Suprapubic skin (tissue), 4 donors: ENCODE measurements around the gene ZNF331. TPM values are rescaled to one million over a fixed set of nuclear protein-coding genes. Genes with fewer than 3 reads are reported as not detected.
"Not testable (repeated sequence)": the region's sequence is repeated elsewhere in the genome, so short reads cannot be mapped to it uniquely, and the experiment has no call there.

Source experiments
- DNase-seq, 2 donors: peaks; one replicate each; pipeline ENCODE4 v3.0.0-alpha.2; 2019; ENCODE audit warnings: low spot score in 2 of 2
- H3K27ac ChIP-seq: fragments of 200-600 bp; sonication (generic); one replicate; pipeline ENCODE4 v1.5.1; 2019
- H3K27me3 ChIP-seq: fragments of 200-600 bp; sonication (generic); one replicate; pipeline ENCODE4 v1.5.1; 2019
- H3K36me3 ChIP-seq: fragments of 200-600 bp; sonication (generic); one replicate; pipeline ENCODE4 v1.5.1; 2019
- H3K4me1 ChIP-seq: fragments of 200-600 bp; sonication (generic); one replicate; pipeline ENCODE4 v1.5.1; 2019
- H3K4me3 ChIP-seq: fragments of 200-600 bp; sonication (generic); one replicate; pipeline ENCODE4 v1.5.1; 2019; ENCODE audit warnings: mild to moderate bottlenecking
- H3K9me3 ChIP-seq: fragments of 200-600 bp; sonication (generic); one replicate; pipeline ENCODE4 v1.5.1; 2019
- CTCF ChIP-seq, 2 donors: fragments of 200-600 bp in 1 of 2; fragments of 450-650 bp in 1 of 2; sonication (generic) in 1 of 2; IDR thresholded peaks; one replicate each; pipeline ENCODE4 v1.5.1; 2016 to 2019; ENCODE audit warnings: antibody characterized with exemption in 2 of 2, mild to moderate bottlenecking in 1 of 2, moderate library complexity in 1 of 2
- EP300 ChIP-seq: sonication (generic); formaldehyde crosslinking; IDR thresholded peaks from one replicate; pipeline ENCODE4 v1.6.1; 2017; ENCODE audit warnings: antibody characterized with exemption
- POLR2A ChIP-seq, 2 donors: fragments of 450-650 bp; IDR thresholded peaks; one replicate each; pipeline ENCODE4 v1.6.1; 2017; ENCODE audit warnings: antibody characterized with exemption in 2 of 2, mild to moderate bottlenecking in 2 of 2, moderate library complexity in 2 of 2
- POLR2AphosphoS5 ChIP-seq, 3 donors: sonication (generic); formaldehyde crosslinking; IDR thresholded peaks; one replicate each; pipeline ENCODE4 v1.6.1; 2017; ENCODE audit warnings: antibody characterized with exemption in 3 of 3
- WGBS: methylation state at CpG from one replicate; pipeline ENCODE4 v1.1.5; 2018; 5-methylcytosine and 5-hydroxymethylcytosine counted together
- total RNA-seq, 4 donors: library from RNA; depleted of rRNA; stranded (reverse); fragments of >200 nt; gene quantifications; one replicate each; pipeline ENCODE4 v1.1.0, GENCODE V29; 2016

The ZNF331 gene
- total RNA-seq, 4 donors from 2014 or later = 20.5 to 41.1 (median 27.8) TPM

- no peak for DNase-seq
- no peaks in the 10 kb centered on the region for H3K4me1 ChIP-seq
- no peak overlapping the region for H3K27ac ChIP-seq
- no peaks in the 10 kb centered on the region for H3K9me3 ChIP-seq
- TF ChIP-seq CTCF (IDR thresholded peaks at IDR 0.05) = no peak
- no peak for TF ChIP-seq EP300
- no peaks in the 10 kb centered on the region for H3K27me3 ChIP-seq
- WGBS = 96% methylated on average over 2 of the region's 2 CpGs
- H3K4me3 ChIP-seq = no peak overlapping the region
- no peaks in the 10 kb centered on the region for H3K36me3 ChIP-seq
Observed at GRCh38 chr19:53511357-53511756, 26.6 kb upstream of the ZNF331 start.

GRCh38 chr19:53511933-53512374 is 26.0 kb upstream of the ZNF331 start:
- Histone ChIP-seq H3K4me3 (no peak overlapping the region), H3K36me3 (no peaks in the 10 kb centered on the region), H3K4me1 (no peaks in the 10 kb centered on the region), H3K9me3 (no peaks in the 10 kb centered on the region), H3K27ac (no peak overlapping the region), H3K27me3 (no peaks in the 10 kb centered on the region)
- no peak for DNase-seq
- WGBS = 42% methylated on average over 10 of the region's 11 CpGs
- peak; percentile 26 to 54 for TF ChIP-seq CTCF (IDR thresholded peaks at IDR 0.05)
- no peak for TF ChIP-seq POLR2AphosphoS5 (IDR thresholded peaks at IDR 0.05)

- H3K4me3 ChIP-seq, H3K27ac ChIP-seq, H3K9me3 ChIP-seq, H3K27me3 ChIP-seq, H3K4me1 ChIP-seq, DNase-seq, H3K36me3 ChIP-seq: not testable (repeated sequence)
- WGBS = 96% methylated on average over 3 of the region's 3 CpGs
Observed at GRCh38 chr19:53515047-53515446, 22.9 kb upstream of the ZNF331 start.

DNA sequence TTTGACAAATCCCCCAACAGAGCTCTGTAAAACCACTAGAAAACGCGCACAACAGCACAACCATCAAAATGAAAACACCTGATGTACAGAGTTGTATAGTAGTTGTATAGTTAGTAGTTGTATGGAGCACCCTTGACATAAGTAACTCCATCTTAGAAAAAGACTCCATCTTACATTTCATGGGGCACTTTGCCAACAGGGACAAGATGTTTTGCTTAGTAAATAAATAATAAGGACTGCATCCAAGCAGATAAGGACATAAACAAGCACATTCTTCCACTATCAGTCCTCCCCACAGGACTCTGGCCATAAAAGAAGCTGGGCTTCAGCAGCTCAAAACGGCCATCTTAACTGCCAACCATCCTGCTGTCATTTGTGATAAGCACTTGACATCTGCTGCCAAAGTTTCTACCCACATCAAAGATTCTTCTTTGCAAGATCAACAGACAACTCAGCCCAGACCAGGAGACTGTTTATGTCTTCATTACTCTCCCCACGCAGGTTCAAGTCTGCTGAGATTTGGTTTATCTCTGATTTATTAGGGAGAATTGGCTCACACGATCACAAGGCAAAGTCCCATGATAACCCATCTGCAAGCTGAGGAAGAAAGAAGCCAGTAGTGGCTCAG is 20.7 kb upstream of the ZNF331 start:
- no peaks in the 10 kb centered on the region for H3K9me3 ChIP-seq
- peaks cover 13% of the 10 kb centered on the region for H3K4me1 ChIP-seq
- WGBS = 86% methylated on average over 5 of the region's 5 CpGs
- no peak overlapping the region for H3K27ac ChIP-seq
- no peak for DNase-seq
- H3K4me3 ChIP-seq = no peak overlapping the region
- no peaks in the 10 kb centered on the region for H3K36me3 ChIP-seq
- no peak for TF ChIP-seq EP300
- H3K27me3 ChIP-seq = no peaks in the 10 kb centered on the region

DNA sequence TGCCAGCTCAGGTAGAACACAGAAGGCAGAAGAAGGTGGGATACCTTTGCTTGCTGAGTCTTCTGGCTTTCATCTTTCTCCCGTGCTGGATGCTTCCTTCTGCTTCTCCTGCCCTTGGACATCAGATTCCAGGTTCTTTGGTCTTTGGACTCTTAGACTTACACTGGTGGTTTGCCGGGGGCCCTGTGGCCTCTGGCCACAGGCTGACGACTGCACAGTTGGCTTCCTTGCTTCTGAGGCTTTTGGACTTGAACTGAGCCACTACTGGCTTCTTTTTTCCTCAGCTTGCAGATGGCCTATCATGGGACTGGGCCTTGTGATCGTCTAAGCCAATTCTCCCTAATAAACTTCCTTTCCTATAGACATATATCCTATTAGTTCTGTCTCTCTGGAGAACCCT is 19.8 kb upstream of the ZNF331 start:
- peaks cover 13% of the 10 kb centered on the region for H3K4me1 ChIP-seq
- TF ChIP-seq CTCF (IDR thresholded peaks at IDR 0.05) = no peak
- TF ChIP-seq EP300 = no peak
- no peak for TF ChIP-seq POLR2AphosphoS5 (IDR thresholded peaks at IDR 0.05)
- no peak for TF ChIP-seq POLR2A (IDR thresholded peaks at IDR 0.05)
- no peak for DNase-seq
- H3K9me3 ChIP-seq = no peaks in the 10 kb centered on the region
- H3K27ac ChIP-seq = no peak overlapping the region
- H3K36me3 ChIP-seq = no peaks in the 10 kb centered on the region
- H3K4me3 ChIP-seq = no peak overlapping the region
- WGBS = 85% methylated on average over 4 of the region's 4 CpGs
- no peaks in the 10 kb centered on the region for H3K27me3 ChIP-seq

GRCh38 chr19:53518716-53519115 is 19.2 kb upstream of the ZNF331 start:
- no peak overlapping the region for H3K27ac ChIP-seq
- WGBS = 68% methylated on average over 1 of the region's 1 CpG
- no peaks in the 10 kb centered on the region for H3K27me3 ChIP-seq
- TF ChIP-seq POLR2A (IDR thresholded peaks at IDR 0.05) (no peak), CTCF (IDR thresholded peaks at IDR 0.05) (no peak), POLR2AphosphoS5 (IDR thresholded peaks at IDR 0.05) (no peak), EP300 (no peak)
- no peaks in the 10 kb centered on the region for H3K9me3 ChIP-seq
- H3K36me3 ChIP-seq = no peaks in the 10 kb centered on the region
- H3K4me1 ChIP-seq = peaks cover 13% of the 10 kb centered on the region
- H3K4me3 ChIP-seq = no peak overlapping the region
- no peak for DNase-seq
